SK-N-SH (cell line): Measurements from ENCODE around the gene TIAM1. TPM values are rescaled to one million over a fixed set of nuclear protein-coding genes. Genes with fewer than 3 reads are reported as not detected.

Experiments used
- CTCF ChIA-PET: fragments of 300-600, 350-600 bp; formaldehyde crosslinking; extraction: SDS; loops from one replicate; lab custom pipeline; 2021; lab: Yijun Ruan, JAX
- POLR2A ChIA-PET: fragments of 350-600 bp; sonication (Branson Sonifier 250); formaldehyde crosslinking; extraction: SDS; loops from one replicate; lab custom pipeline; 2020; ENCODE audit warnings: antibody characterized with exemption, inconsistent platforms; lab: Yijun Ruan, JAX
- DNase-seq: peaks from one replicate; pipeline ENCODE4 v3.0.0; 2012
- H2AFZ ChIP-seq: fragments of 200-600 bp; sonication (generic); 2 replicates; pipeline ENCODE4 v1.8.1; 2016; ENCODE audit warnings: antibody characterized with exemption, mild to moderate bottlenecking, low read depth
- H3F3A ChIP-seq: fragments of 200-600 bp; sonication (generic); replicated peaks from 2 replicates; pipeline ENCODE3; 2016; ENCODE audit warnings: antibody characterized with exemption, mild to moderate bottlenecking; ENCODE audit not compliant: insufficient read depth
- H3K27ac ChIP-seq, 2 experiments: fragments of 200-500 bp in 1 of 2; fragments of 200-600 bp in 1 of 2; sonication (Bioruptor generic) in 1 of 2; sonication (generic), shearing (Covaris generic) in 1 of 2; 2 replicates each; pipeline versions ENCODE4 v1.5.1 to v1.6.1; 2014 to 2016; ENCODE audit warnings: low read depth in 2 of 2, inconsistent platforms in 1 of 2, low read length in 1 of 2, mild to moderate bottlenecking in 1 of 2, mixed read lengths in 1 of 2
- H3K27me3 ChIP-seq: fragments of 200-600 bp; sonication (generic), shearing (Covaris generic); 2 replicates; pipeline ENCODE4 v1.6.1; 2016; ENCODE audit warnings: mixed run types; ENCODE audit not compliant: insufficient read depth
- H3K36me3 ChIP-seq, 2 experiments: fragments of 200-500 bp in 1 of 2; fragments of 200-600 bp in 1 of 2; sonication (Bioruptor generic) in 1 of 2; sonication (generic) in 1 of 2; replicated peaks in 1 of 2; 2 replicates each; pipeline versions ENCODE3 to v1.5.1; 2014 to 2016; ENCODE audit warnings: low read length in 1 of 2, mild to moderate bottlenecking in 1 of 2; ENCODE audit not compliant: insufficient read depth in 2 of 2, control insufficient read depth in 1 of 2
- H3K4me1 ChIP-seq, 2 experiments: fragments of 200-500 bp in 1 of 2; fragments of 200-600 bp in 1 of 2; sonication (Bioruptor generic) in 1 of 2; sonication (generic), shearing (Covaris generic) in 1 of 2; 2 replicates each; pipeline versions ENCODE4 v1.5.1 to v1.6.1; 2014 to 2016; ENCODE audit warnings: low read depth in 1 of 2, low read length in 1 of 2, mixed run types in 1 of 2; ENCODE audit not compliant: insufficient read depth in 2 of 2, control insufficient read depth in 1 of 2
- H3K4me2 ChIP-seq: fragments of 200-600 bp; sonication (generic), shearing (Covaris generic); 2 replicates; pipeline ENCODE4 v1.6.1; 2017; ENCODE audit warnings: mixed run types
- H3K4me3 ChIP-seq, 2 experiments: fragments of 200-500 bp in 1 of 2; fragments of 200-600 bp in 1 of 2; sonication (Bioruptor generic) in 1 of 2; sonication (generic), shearing (Covaris generic) in 1 of 2; 2 replicates each; pipeline versions ENCODE4 v1.5.1 to v1.8.1; 2014 to 2016; ENCODE audit warnings: low read depth in 2 of 2, inconsistent platforms in 1 of 2, low read length in 1 of 2, mild to moderate bottlenecking in 1 of 2, mixed read lengths in 1 of 2, moderate library complexity in 1 of 2
- H3K79me2 ChIP-seq: fragments of 200-600 bp; sonication (generic); 2 replicates; pipeline ENCODE4 v1.8.1; 2017; ENCODE audit warnings: mild to moderate bottlenecking; ENCODE audit not compliant: insufficient read depth
- H3K9ac ChIP-seq: fragments of 200-600 bp; sonication (generic); 2 replicates; pipeline ENCODE4 v1.6.1; 2017; ENCODE audit warnings: mixed run types
- H3K9me2 ChIP-seq: fragments of 200-600 bp; sonication (generic); 2 replicates; pipeline ENCODE4 v1.6.1; 2017; ENCODE audit warnings: mixed run types
- H3K9me3 ChIP-seq: fragments of 200-600 bp; sonication (generic); 2 replicates; pipeline ENCODE4 v1.6.1; 2017; ENCODE audit warnings: mixed run types, mild to moderate bottlenecking, moderate library complexity
- H4K20me1 ChIP-seq: fragments of 200-600 bp; sonication (generic); 2 replicates; pipeline ENCODE4 v1.6.1; 2017; ENCODE audit warnings: mild to moderate bottlenecking, mixed run types; ENCODE audit not compliant: insufficient read depth
- ELF1 ChIP-seq: IDR thresholded peaks from 2 replicates; pipeline ENCODE4 v1.4.0; 2012
- FOSL2 ChIP-seq: IDR thresholded peaks from 2 replicates; pipeline ENCODE4 v1.4.0; 2012; ENCODE audit warnings: low read depth, mild to moderate bottlenecking, moderate library complexity, borderline replicate concordance
- FOXJ3 ChIP-seq: sonication (generic); formaldehyde crosslinking; IDR thresholded peaks from 2 replicates; pipeline ENCODE4 v1.5.1; 2020; ENCODE audit warnings: mild to moderate bottlenecking, missing genetic modification reagents
- GABPA ChIP-seq: IDR thresholded peaks from 2 replicates; pipeline ENCODE4 v1.4.0; 2012; ENCODE audit warnings: low read depth, mild to moderate bottlenecking
- IRF3 ChIP-seq: fragments of 150-350 bp; IDR thresholded peaks from 2 replicates; pipeline ENCODE4 v1.6.1; 2016; ENCODE audit warnings: mild to moderate bottlenecking, low read depth, low read length
- MXI1 ChIP-seq: IDR thresholded peaks from 2 replicates; pipeline ENCODE4 v1.6.1; 2012; ENCODE audit warnings: mild to moderate bottlenecking, low read depth, low read length, improper control_type of control experiment
- NFIC ChIP-seq: IDR thresholded peaks from 2 replicates; pipeline ENCODE4 v1.4.0; 2012; ENCODE audit warnings: borderline replicate concordance
- PBX3 ChIP-seq: IDR thresholded peaks from 2 replicates; pipeline ENCODE4; 2012
- POLR2AphosphoS5 ChIP-seq: IDR thresholded peaks from 2 replicates; pipeline ENCODE4 v1.6.1; 2012; ENCODE audit warnings: low read depth, low read length
- REST ChIP-seq: IDR thresholded peaks from 2 replicates; pipeline ENCODE4 v1.6.1; 2012; ENCODE audit warnings: mild to moderate bottlenecking, low read depth, low read length, moderate library complexity
- RFX5 ChIP-seq: IDR thresholded peaks from 2 replicates; pipeline ENCODE4 v1.6.1; 2012; ENCODE audit warnings: mild to moderate bottlenecking, improper control_type of control experiment, low read length
- RXRA ChIP-seq: IDR thresholded peaks from 2 replicates; pipeline ENCODE4 v1.4.0; 2012; ENCODE audit warnings: low read depth, mild to moderate bottlenecking, borderline replicate concordance
- TEAD4 ChIP-seq: IDR thresholded peaks from 2 replicates; pipeline ENCODE4 v1.4.0; 2012; ENCODE audit warnings: mild to moderate bottlenecking, borderline replicate concordance; ENCODE audit not compliant: insufficient read depth
- USF2 ChIP-seq: fragments of 150-350 bp; IDR thresholded peaks from 2 replicates; pipeline ENCODE4 v1.6.1; 2017; ENCODE audit warnings: antibody characterized with exemption, low read length, low read depth, borderline replicate concordance
- YY1 ChIP-seq: IDR thresholded peaks from 2 replicates; pipeline ENCODE4 v1.4.0; 2012; ENCODE audit warnings: low read depth, mild to moderate bottlenecking
- WGBS: methylation state at CpG from one replicate; pipeline ENCODE4 v1.1.6; 2017; ENCODE audit warnings: low lambda C conversion rate; 5-methylcytosine and 5-hydroxymethylcytosine counted together
- polyA plus RNA-seq, 3 experiments: library from polyadenylated mRNA; depleted of rRNA; stranded (reverse); fragments of >200 nt; gene quantifications; 2 replicates each; pipeline ENCODE4 v1.2.3, GENCODE V29; 2012

The TIAM1 gene
- polyA plus RNA-seq, 1 of the 3 experiments (the other 2 are of a cell fraction), result 1.7 TPM

GRCh38 chr21:31186916-31187315 lies 157.1 kb downstream of the TIAM1 start:
- no peak overlapping the region for H2AFZ ChIP-seq
- no peak for TF ChIP-seq USF2
- no peak for TF ChIP-seq RXRA
- no peak for TF ChIP-seq RFX5
- no peak for TF ChIP-seq ELF1
- TF ChIP-seq NFIC, result no peak
- TF ChIP-seq GABPA, result no peak
- TF ChIP-seq YY1, result no peak
- TF ChIP-seq PBX3, result no peak
- no peak for TF ChIP-seq FOXJ3
- no peak for TF ChIP-seq TEAD4
- no peak for TF ChIP-seq POLR2AphosphoS5
- no peak for TF ChIP-seq MXI1
- no peak for TF ChIP-seq REST
- no peak for TF ChIP-seq IRF3
- TF ChIP-seq FOSL2, result no peak
- CTCF ChIA-PET, result interaction anchor here (1.2 kb wide), 2 partner anchors 12 to 394 kb away, joined by 3 to 5 read pairs; no protein-coding TSS in a partner anchor

More at GRCh38 chr21:31186916-31187315, 157.1 kb downstream of the TIAM1 start:
- Histone ChIP-seq H3K9me2 (no peaks in the 10 kb centered on the region), H3K9me3 (no peaks in the 10 kb centered on the region), H3K27ac (no peak overlapping the region), H3K4me2 (no peak overlapping the region), H4K20me1 (no peaks in the 10 kb centered on the region), H3K36me3 (no peaks in the 10 kb centered on the region), H3F3A (no peaks in the 10 kb centered on the region), H3K27me3 (no peaks in the 10 kb centered on the region), H3K79me2 (no peaks in the 10 kb centered on the region), H3K4me3 (no peak overlapping the region), H3K4me1 (peaks cover 0 to 11% of the 10 kb centered on the region in 2 experiments; a peak in 1 of 4 replicates), H3K9ac (no peak overlapping the region)
- DNase-seq, result no peak
- POLR2A ChIA-PET, result no interaction called here
- 79% methylated on average over 4 of the region's 4 CpGs for WGBS
